Choroid plexus epithelial cell (primary cell): ENCODE results near the gene CASQ2.

Experiments used
- DNase-seq: peaks from one replicate; pipeline ENCODE4 v3.0.0-alpha.2; 2010; ENCODE audit warnings: low read depth
- H3K4me3 ChIP-seq: 2 replicates; pipeline ENCODE4 v1.5.1; 2011; ENCODE audit warnings: low read depth, mild to moderate bottlenecking, control low read depth, low read length, moderate library complexity
- CTCF ChIP-seq: conservative IDR thresholded peaks from 2 replicates; pipeline ENCODE4 v1.5.1; 2011; ENCODE audit warnings: low read depth, mild to moderate bottlenecking, control low read depth, inconsistent platforms, low read length, moderate library complexity

Gene CASQ2

GRCh38 chr1:115768549-115768948, at the start of gene CASQ2:
CASQ2 (minus strand) TSS chr1:115768714; CDS start chr1:115768541, 173 bp downstream.
- H3K4me3 ChIP-seq, result no peak within 1 kb of the TSS
- no peak for TF ChIP-seq CTCF
- no peak for DNase-seq

- no peak for DNase-seq
- H3K4me3 ChIP-seq, result no peak overlapping the region
- no peak for TF ChIP-seq CTCF
Observed at GRCh38 chr1:115815694-115816093, 47.2 kb upstream of the CASQ2 start.

GRCh38 chr1:115814685-115815398, 46.3 kb upstream of the CASQ2 start:
- TF ChIP-seq CTCF, result no peak
- DNase-seq, result no peak
- H3K4me3 ChIP-seq, result no peak overlapping the region

- no peak for TF ChIP-seq CTCF
- no peak for DNase-seq
- H3K4me3 ChIP-seq, result no peak overlapping the region
Observed at GRCh38 chr1:115813727-115814126, 45.2 kb upstream of the CASQ2 start.

- no peak for TF ChIP-seq CTCF
- no peak for DNase-seq
- no peak overlapping the region for H3K4me3 ChIP-seq
Observed at GRCh38 chr1:115811140-115811828, 42.8 kb upstream of the CASQ2 start.

- no peak for TF ChIP-seq CTCF
Observed at GRCh38 chr1:115810609-115811008, 42.1 kb upstream of the CASQ2 start.

GRCh38 chr1:115809847-115810246, 41.3 kb upstream of the CASQ2 start:
- no peak for TF ChIP-seq CTCF
- no peak overlapping the region for H3K4me3 ChIP-seq
- no peak for DNase-seq

More at GRCh38 chr1:115810609-115811008, 42.1 kb upstream of the CASQ2 start:
- no peak overlapping the region for H3K4me3 ChIP-seq
- no peak for DNase-seq
